ENCODE data around the gene PARP8.

Gene PARP8

GRCh38 chr5:50813691-50814090 lies 147.3 kb downstream of the PARP8 start:
- H2AFZ ChIP-seq (ENCODE audit: low read depth, low read length), result no peak overlapping the region
- TF ChIP-seq EZH2 (IDR thresholded peaks at IDR 0.05; ENCODE audit: borderline replicate concordance, low read depth, low read length, severe bottlenecking), result no peak
- TF ChIP-seq, protein P1, sequence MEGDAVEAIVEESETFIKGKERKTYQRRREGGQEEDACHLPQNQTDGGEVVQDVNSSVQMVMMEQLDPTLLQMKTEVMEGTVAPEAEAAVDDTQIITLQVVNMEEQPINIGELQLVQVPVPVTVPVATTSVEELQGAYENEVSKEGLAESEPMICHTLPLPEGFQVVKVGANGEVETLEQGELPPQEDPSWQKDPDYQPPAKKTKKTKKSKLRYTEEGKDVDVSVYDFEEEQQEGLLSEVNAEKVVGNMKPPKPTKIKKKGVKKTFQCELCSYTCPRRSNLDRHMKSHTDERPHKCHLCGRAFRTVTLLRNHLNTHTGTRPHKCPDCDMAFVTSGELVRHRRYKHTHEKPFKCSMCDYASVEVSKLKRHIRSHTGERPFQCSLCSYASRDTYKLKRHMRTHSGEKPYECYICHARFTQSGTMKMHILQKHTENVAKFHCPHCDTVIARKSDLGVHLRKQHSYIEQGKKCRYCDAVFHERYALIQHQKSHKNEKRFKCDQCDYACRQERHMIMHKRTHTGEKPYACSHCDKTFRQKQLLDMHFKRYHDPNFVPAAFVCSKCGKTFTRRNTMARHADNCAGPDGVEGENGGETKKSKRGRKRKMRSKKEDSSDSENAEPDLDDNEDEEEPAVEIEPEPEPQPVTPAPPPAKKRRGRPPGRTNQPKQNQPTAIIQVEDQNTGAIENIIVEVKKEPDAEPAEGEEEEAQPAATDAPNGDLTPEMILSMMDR (IDR thresholded peaks at IDR 0.05; ENCODE audit: borderline replicate concordance, extremely low read depth, low read length, poor library complexity, severe bottlenecking), result no peak
- H3K27me3 ChIP-seq (ENCODE audit: insufficient read depth, low read length, poor library complexity), result no peaks in the 10 kb centered on the region
- no peaks in the 10 kb centered on the region for H3K79me2 ChIP-seq (ENCODE audit: insufficient read depth, low read length)
- H3K27ac ChIP-seq (ENCODE audit: low read length), result no peak overlapping the region
- H3K9ac ChIP-seq (ENCODE audit: low read depth, low read length), result no peak overlapping the region
- H3K9me3 ChIP-seq (ENCODE audit: insufficient read depth, low read length, severe bottlenecking), result no peaks in the 10 kb centered on the region
- H3K4me2 ChIP-seq (ENCODE audit: insufficient read depth, low read length), result no peak overlapping the region
- no peak overlapping the region for H3K4me3 ChIP-seq (ENCODE audit: low read depth in 1 of 2, low read length in 2 of 2)
- DNase-seq, result no peak
- peaks cover 32% of the 10 kb centered on the region for H3K36me3 ChIP-seq (ENCODE audit: insufficient read depth, low read length)
- no peak for ATAC-seq (ENCODE audit: insufficient read depth, low read depth)
- H3K4me1 ChIP-seq (ENCODE audit: insufficient read depth, low read length), result no peaks in the 10 kb centered on the region
- H4K20me1 ChIP-seq (ENCODE audit: insufficient read depth, low read length), result no peaks in the 10 kb centered on the region

DNA sequence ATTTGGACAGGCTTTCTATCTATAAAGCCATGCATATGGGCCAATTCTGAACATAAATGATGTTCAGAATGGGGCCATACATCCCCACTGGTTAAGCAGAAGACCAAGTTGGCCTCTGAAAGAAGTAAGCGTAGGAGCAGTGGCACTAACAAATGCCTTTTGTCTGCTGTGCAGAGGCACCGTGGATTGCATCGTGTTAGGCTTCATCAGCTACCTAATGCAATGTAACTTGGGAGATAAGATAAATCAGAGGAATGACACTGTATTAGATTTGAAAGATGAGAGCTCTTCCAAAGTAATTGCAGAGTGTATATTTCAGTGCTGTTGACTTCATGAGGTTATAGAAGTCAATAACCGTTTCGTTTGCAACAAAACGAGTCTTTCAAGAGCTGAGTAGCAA lies 148.1 kb downstream of the PARP8 start:
- H3K9ac ChIP-seq (ENCODE audit: low read depth, low read length), result no peak overlapping the region
- H3K27ac ChIP-seq (ENCODE audit: low read length), result no peak overlapping the region
- no peaks in the 10 kb centered on the region for H4K20me1 ChIP-seq (ENCODE audit: insufficient read depth, low read length)
- no peaks in the 10 kb centered on the region for H3K4me1 ChIP-seq (ENCODE audit: insufficient read depth, low read length)
- H3K4me2 ChIP-seq (ENCODE audit: insufficient read depth, low read length), result no peak overlapping the region
- no peak overlapping the region for H3K4me3 ChIP-seq (ENCODE audit: low read depth in 1 of 2, low read length in 2 of 2)
- no peak overlapping the region for H2AFZ ChIP-seq (ENCODE audit: low read depth, low read length)
- no peak for TF ChIP-seq EZH2 (IDR thresholded peaks at IDR 0.05; ENCODE audit: borderline replicate concordance, low read depth, low read length, severe bottlenecking)
- TF ChIP-seq, protein P1 (IDR thresholded peaks at IDR 0.05; ENCODE audit: borderline replicate concordance, extremely low read depth, low read length, poor library complexity, severe bottlenecking), result no peak
- DNase-seq, result no peak
- H3K36me3 ChIP-seq (ENCODE audit: insufficient read depth, low read length), result peaks cover 37% of the 10 kb centered on the region
- no peaks in the 10 kb centered on the region for H3K79me2 ChIP-seq (ENCODE audit: insufficient read depth, low read length)
- no peak for ATAC-seq (ENCODE audit: insufficient read depth, low read depth)
- H3K9me3 ChIP-seq (ENCODE audit: insufficient read depth, low read length, severe bottlenecking), result no peaks in the 10 kb centered on the region
- H3K27me3 ChIP-seq (ENCODE audit: insufficient read depth, low read length, poor library complexity), result no peaks in the 10 kb centered on the region

DNA sequence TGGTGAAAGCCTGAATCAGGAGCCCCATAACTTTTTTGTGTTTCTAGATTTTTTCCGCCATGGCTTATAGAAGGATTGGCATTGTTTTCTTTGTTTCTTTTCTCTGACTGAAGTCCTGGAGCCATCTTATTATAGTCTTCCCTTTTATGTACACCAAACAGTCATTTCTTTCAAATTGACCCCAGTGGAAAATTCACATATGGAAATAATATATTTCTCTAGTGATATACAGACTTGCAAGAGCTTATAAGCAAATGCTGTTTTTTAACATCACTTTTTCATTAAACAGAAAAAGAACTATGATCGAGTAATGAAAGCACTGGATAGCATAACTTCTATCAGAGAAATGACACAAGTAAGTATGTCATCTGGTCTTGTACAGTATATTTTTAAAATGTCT lies 155.6 kb downstream of the PARP8 start:
- Histone ChIP-seq H3K27me3 (ENCODE audit: insufficient read depth, low read length, poor library complexity) (no peaks in the 10 kb centered on the region), H2AFZ (ENCODE audit: low read depth, low read length) (no peak overlapping the region), H3K36me3 (ENCODE audit: insufficient read depth, low read length) (peaks cover 81% of the 10 kb centered on the region), H3K27ac (ENCODE audit: low read length) (no peak overlapping the region), H3K79me2 (ENCODE audit: insufficient read depth, low read length) (no peaks in the 10 kb centered on the region), H3K9me3 (ENCODE audit: insufficient read depth, low read length, severe bottlenecking) (no peaks in the 10 kb centered on the region), H3K4me1 (ENCODE audit: insufficient read depth, low read length) (no peaks in the 10 kb centered on the region), H3K9ac (ENCODE audit: low read depth, low read length) (no peak overlapping the region), H3K4me3 (ENCODE audit: low read depth in 1 of 2, low read length in 2 of 2) (no peak overlapping the region), H4K20me1 (ENCODE audit: insufficient read depth, low read length) (no peaks in the 10 kb centered on the region), H3K4me2 (ENCODE audit: insufficient read depth, low read length) (no peak overlapping the region)
- TF ChIP-seq, protein P1 (IDR thresholded peaks at IDR 0.05; ENCODE audit: borderline replicate concordance, extremely low read depth, low read length, poor library complexity, severe bottlenecking), result no peak
- TF ChIP-seq EZH2 (IDR thresholded peaks at IDR 0.05; ENCODE audit: borderline replicate concordance, low read depth, low read length, severe bottlenecking), result no peak
- ATAC-seq (ENCODE audit: insufficient read depth, low read depth) (no peak), DNase-seq (no peak)

GRCh38 chr5:50822761-50823160 lies 156.3 kb downstream of the PARP8 start:
- no peak for ATAC-seq (ENCODE audit: insufficient read depth, low read depth)
- Histone ChIP-seq H3K9me3 (ENCODE audit: insufficient read depth, low read length, severe bottlenecking) (no peaks in the 10 kb centered on the region), H3K36me3 (ENCODE audit: insufficient read depth, low read length) (peaks cover 80% of the 10 kb centered on the region)

More at GRCh38 chr5:50822761-50823160, 156.3 kb downstream of the PARP8 start:
- Histone ChIP-seq H3K4me2 (ENCODE audit: insufficient read depth, low read length) (no peak overlapping the region), H3K4me1 (ENCODE audit: insufficient read depth, low read length) (no peaks in the 10 kb centered on the region), H3K27me3 (ENCODE audit: insufficient read depth, low read length, poor library complexity) (no peaks in the 10 kb centered on the region), H4K20me1 (ENCODE audit: insufficient read depth, low read length) (no peaks in the 10 kb centered on the region), H3K79me2 (ENCODE audit: insufficient read depth, low read length) (no peaks in the 10 kb centered on the region), H3K4me3 (ENCODE audit: low read depth in 1 of 2, low read length in 2 of 2) (no peak overlapping the region), H3K9ac (ENCODE audit: low read depth, low read length) (no peak overlapping the region), H3K27ac (ENCODE audit: low read length) (no peak overlapping the region), H2AFZ (ENCODE audit: low read depth, low read length) (no peak overlapping the region)
- TF ChIP-seq, protein P1 (IDR thresholded peaks at IDR 0.05; ENCODE audit: borderline replicate concordance, extremely low read depth, low read length, poor library complexity, severe bottlenecking), result no peak
- TF ChIP-seq EZH2 (IDR thresholded peaks at IDR 0.05; ENCODE audit: borderline replicate concordance, low read depth, low read length, severe bottlenecking), result no peak
- DNase-seq, result no peak

Measured in DND-41 (cell line).